ENCODE results near the gene CFL2. TPM values are rescaled to one million over a fixed set of nuclear protein-coding genes. Genes with fewer than 3 reads are reported as not detected.

The CFL2 gene
- total and polyA plus RNA-seq, 7 donors: 158 to 767 (median 616) TPM

DNA sequence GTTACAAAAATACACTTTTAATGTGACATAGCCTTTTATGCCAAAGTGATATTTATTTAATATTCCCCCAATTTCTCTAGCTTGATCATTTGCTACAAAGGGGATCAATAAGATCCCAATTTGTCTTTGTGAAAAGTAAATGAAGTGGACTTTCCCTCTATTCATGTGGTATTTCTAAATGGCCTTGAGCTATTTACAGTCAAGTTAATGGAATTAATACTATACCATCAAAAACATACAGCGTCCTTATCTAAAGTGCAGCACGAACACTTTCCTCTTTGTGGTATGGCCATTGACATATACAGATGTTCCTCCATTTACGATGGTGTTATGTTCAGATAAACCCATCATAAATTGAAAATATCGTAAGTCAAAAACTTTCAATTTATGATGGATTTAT lies 23.2 kb downstream of the CFL2 start:
- no peak overlapping the region for H3K4me3 ChIP-seq
- intact Hi-C loops (cut with DNase I): no loop called here
- ATAC-seq (no peak), DNase-seq (no peak)
- TF ChIP-seq, protein P1, sequence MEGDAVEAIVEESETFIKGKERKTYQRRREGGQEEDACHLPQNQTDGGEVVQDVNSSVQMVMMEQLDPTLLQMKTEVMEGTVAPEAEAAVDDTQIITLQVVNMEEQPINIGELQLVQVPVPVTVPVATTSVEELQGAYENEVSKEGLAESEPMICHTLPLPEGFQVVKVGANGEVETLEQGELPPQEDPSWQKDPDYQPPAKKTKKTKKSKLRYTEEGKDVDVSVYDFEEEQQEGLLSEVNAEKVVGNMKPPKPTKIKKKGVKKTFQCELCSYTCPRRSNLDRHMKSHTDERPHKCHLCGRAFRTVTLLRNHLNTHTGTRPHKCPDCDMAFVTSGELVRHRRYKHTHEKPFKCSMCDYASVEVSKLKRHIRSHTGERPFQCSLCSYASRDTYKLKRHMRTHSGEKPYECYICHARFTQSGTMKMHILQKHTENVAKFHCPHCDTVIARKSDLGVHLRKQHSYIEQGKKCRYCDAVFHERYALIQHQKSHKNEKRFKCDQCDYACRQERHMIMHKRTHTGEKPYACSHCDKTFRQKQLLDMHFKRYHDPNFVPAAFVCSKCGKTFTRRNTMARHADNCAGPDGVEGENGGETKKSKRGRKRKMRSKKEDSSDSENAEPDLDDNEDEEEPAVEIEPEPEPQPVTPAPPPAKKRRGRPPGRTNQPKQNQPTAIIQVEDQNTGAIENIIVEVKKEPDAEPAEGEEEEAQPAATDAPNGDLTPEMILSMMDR (IDR thresholded peaks at IDR 0.05): no peak
- no peaks in the 10 kb centered on the region for H3K27me3 ChIP-seq (ENCODE audit: insufficient read depth in 3 of 3, low read length in 2 of 3)
- 94 to 98% (median 96%) methylated on average over 4 of the region's 4 CpGs for WGBS, 3 donors
- H3K9me3 ChIP-seq: no peaks in the 10 kb centered on the region
- H3K27ac ChIP-seq: no peak overlapping the region
- peaks cover 7% of the 10 kb centered on the region for H3K4me1 ChIP-seq
- H3K36me3 ChIP-seq (ENCODE audit: insufficient read depth in 1 of 2, low read depth in 1 of 2): no peaks in the 10 kb centered on the region

DNA sequence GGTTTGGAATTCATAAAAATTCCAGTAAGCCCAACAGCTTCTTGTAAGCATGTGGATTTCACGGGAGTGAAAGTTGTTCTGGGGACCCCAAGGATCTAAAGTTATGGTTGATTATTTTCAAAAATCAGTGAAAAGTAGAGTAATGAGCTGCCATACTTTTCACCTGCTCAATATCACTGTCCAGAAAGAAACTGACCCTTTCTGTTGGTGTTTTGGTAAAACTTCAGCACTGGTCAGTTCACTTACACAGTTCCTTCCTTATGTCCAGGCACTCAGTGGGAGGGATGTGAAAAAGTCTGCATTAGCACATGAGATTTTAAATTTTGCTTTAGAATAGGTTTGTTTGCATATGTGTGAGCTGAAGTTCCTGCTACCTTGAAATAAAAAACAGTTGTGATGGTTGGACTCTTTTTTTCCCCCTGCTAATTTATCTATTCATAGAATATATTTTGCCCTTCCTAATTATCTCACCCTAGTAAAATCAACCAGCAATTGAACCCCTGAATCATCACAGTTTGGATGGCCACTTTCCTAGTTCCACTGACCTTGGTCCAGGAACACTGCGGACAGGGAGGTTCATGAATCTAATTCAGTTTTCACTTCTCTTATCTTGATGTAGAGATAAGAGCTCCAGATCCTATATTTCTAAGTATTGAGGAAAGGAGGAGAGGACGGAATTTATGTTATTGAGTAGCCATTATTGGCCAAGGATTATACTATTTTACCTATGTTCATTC lies 25.8 kb downstream of the CFL2 start:
- Histone ChIP-seq H3K4me1 (peaks cover 7% of the 10 kb centered on the region), H3K36me3 (ENCODE audit: insufficient read depth in 1 of 2, low read depth in 1 of 2) (no peaks in the 10 kb centered on the region), H3K27ac (no peak overlapping the region), H3K4me3 (no peak overlapping the region), H3K9me3 (no peaks in the 10 kb centered on the region), H3K27me3 (ENCODE audit: insufficient read depth in 3 of 3, low read length in 2 of 3) (no peaks in the 10 kb centered on the region)
- TF ChIP-seq, protein P1 (IDR thresholded peaks at IDR 0.05): no peak
- no peak for ATAC-seq
- intact Hi-C loops (cut with DNase I): no loop called here
- DNase-seq: no peak
- WGBS, 3 donors: 79 to 85% (median 83%) methylated on average over 3 of the region's 3 CpGs

DNA sequence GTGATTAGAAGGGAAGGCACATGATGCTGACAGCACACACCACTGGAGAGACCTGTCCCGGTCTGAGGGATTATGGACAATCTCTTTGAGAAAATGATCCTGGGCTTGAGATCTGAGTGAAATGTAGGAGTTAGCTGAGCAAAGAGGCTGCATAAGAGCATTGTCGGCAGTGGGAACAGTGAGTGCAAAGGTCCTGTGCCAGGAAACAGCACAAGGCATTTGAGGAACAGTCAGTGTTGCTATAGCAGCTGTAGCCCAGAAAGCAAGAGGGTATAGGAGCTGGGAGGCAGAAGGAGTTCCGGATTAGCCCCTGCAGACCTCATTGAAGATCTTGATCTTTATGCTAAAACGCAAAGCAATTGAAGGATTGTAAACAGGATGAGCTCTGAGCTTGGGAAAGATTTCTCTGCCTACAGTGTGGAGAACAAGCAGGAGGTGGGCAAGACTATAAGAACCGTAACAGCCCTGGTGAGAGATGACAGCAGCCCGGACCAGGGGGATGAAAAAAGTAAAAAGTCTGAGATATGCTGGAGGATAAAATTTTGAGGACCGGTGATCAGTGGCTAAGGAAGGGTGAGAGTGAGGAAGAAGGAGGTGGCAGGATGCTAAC lies 28.5 kb downstream of the CFL2 start:
- no peak for DNase-seq
- TF ChIP-seq, protein P1 (IDR thresholded peaks at IDR 0.05): no peak
- Histone ChIP-seq H3K27me3 (ENCODE audit: insufficient read depth in 3 of 3, low read length in 2 of 3) (no peaks in the 10 kb centered on the region), H3K9me3 (no peaks in the 10 kb centered on the region), H3K4me3 (no peak overlapping the region), H3K4me1 (peaks cover 13% of the 10 kb centered on the region), H3K36me3 (ENCODE audit: insufficient read depth in 1 of 2, low read depth in 1 of 2) (no peaks in the 10 kb centered on the region), H3K27ac (no peak overlapping the region)
- WGBS, 3 donors: 62 to 77% (median 71%) methylated on average over 7 of the region's 7 CpGs
- ATAC-seq: no peak
- intact Hi-C loops (cut with DNase I): no loop called here

DNA sequence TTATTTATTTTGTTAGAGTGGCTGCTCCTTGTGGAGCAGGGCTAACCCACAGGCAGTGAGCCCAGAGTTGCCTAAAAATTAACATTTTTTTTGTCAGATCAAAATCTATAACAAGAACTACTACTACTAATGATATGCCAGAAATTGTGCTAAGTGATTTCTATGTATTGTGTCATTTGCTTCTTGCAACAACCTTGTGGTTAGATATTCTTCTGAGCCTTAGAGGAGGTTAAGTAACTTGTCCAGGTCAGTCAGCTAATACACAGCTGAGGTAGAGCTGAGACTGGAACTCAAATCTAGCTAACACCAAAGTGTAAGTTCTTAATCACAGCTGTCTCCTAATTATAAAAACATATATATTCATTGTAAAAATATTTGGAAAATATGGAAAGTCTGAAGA lies 29.8 kb downstream of the CFL2 start:
- ATAC-seq (peak in 1 of 4 donors; percentile 33), DNase-seq (no peak)
- Histone ChIP-seq H3K4me3 (no peak overlapping the region), H3K27me3 (ENCODE audit: insufficient read depth in 3 of 3, low read length in 2 of 3) (no peaks in the 10 kb centered on the region), H3K27ac (no peak overlapping the region), H3K36me3 (ENCODE audit: insufficient read depth in 1 of 2, low read depth in 1 of 2) (no peaks in the 10 kb centered on the region), H3K4me1 (peaks cover 13% of the 10 kb centered on the region), H3K9me3 (no peaks in the 10 kb centered on the region)
- intact Hi-C loops (cut with DNase I): no loop called here
- TF ChIP-seq, protein P1 (IDR thresholded peaks at IDR 0.05): no peak
